Measurements from ENCODE around the gene AJM1.
"Not testable (repeated sequence)": the region's sequence is repeated elsewhere in the genome, so short reads cannot be mapped to it uniquely, and the experiment has no call there.

AJM1 gene

DNA sequence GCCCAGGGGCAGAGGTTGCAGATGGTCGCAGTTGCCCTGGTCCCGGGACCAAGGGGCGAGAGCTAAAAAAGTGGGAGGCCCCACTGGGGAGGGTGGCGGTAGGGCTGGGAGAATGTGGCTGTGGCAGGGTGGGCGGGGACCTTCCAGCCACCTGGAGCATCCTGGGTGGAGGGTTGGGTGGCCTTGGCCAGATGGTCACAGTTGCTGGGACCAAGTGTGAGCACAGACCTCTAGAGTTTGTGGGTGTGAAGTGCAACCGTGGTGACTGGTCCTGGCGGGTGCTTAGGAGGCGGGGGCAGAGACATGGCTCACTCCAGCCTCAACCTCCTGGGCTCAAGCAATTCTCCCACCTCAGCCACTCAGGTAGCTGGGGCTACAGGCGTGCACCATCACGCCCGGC lies 38.4 kb downstream of the AJM1 start:
- no peak for DNase-seq (ENCODE audit: low read depth in 2 of 2)

DNA sequence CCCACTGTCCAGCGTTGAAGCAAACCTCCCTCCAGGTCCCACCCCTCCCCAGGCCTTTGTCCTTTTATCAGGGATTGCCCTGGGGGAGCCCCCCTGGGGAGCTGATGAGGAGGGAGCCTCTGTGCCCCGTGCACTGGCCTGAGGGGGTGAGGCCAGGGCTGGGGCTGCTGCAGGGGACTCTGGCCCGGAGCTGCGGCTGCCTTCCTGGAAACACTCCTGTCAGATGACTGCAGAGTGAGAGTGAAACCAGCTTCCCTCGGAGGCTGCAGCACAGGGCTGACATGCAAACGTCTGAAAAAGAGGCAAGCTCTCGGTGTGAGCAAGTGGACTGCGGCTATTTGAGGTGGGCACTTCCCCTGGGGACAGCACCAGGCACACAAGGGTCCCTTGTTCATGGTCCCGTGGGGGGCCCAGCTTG lies 39.4 kb downstream of the AJM1 start:
- peak in 1 of 2 donors; percentile 60 for DNase-seq (ENCODE audit: low read depth in 2 of 2)

DNA sequence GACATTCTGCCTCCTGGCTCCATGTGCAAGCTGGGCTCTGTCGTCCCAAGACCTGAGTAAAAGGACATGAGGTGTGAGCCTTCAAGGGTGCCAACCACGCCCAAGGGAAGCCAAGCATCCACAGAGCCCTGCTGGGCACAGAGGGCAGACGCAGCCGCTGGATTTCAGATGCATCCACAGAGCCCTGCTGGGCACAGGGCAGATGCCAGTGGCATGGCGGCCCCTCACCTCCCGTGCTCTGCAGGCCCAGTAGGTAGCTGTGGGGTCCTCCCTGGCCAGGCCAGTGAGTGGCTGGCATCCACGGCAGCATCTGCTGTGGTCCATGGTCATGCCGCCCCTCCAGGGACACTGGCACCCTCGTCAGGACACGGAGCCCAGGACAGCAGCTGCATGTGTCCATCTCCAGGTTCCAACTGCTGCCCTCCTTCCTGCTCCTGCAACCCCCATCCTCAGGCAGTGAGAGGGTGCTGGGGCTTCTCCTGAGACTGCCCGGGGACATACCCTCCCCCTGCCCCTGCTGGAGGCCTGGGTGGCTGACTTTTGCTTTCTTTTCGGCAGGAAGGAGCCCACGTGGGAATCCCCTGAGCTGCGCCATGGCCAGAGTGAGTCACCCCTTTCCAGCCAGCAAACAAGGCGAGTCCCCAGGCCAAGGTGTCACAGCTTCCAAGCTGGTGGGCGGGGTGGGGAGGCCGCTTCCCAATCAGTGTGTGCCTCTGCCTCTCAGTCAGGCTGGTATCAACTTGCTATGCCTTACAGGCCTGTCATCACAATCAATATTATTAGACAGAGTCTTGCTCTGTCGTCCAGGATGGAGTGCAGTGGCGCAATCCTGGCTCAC lies 40.0 kb downstream of the AJM1 start:
- DNase-seq (ENCODE audit: low read depth in 2 of 2) = peak; percentile 87 to 90

DNA sequence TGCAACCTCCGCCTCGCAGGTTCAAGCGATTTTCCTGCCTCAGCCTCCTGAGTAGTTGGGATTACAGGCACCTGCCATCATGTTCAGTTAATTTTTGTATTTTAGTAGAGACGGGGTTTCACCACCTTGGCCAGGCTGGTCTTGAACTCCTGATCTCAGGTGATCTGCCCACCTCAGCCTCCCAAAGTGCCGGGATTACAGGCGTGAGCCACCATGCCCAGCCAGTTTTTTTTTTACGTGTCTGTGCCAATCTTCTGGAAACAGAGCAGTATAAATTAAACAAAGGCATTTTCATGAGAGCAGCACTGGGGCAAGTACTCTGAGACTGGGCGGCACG lies 40.6 kb downstream of the AJM1 start:
- not testable (repeated sequence) for DNase-seq (ENCODE audit: low read depth in 2 of 2)

DNA sequence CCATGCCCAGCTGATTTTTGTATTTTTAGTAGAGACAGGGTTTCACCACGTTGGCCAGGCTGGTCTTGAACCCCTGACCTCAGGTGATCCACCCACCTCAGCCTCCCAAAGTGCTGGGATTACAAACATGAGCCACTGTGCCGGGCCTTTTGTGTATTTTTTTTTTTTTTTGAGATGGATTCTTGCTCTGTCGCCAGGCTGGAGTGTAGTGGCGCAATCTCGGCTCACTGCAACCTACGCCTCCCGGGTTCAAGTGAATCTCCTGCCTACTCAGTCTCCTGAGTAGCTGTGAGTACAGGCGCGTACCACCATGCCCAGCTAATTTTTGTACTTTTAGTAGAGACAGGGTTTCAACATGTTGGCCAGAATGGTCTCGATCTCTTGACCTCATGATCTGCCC lies 41.4 kb downstream of the AJM1 start:
- DNase-seq (ENCODE audit: low read depth in 2 of 2) = not testable (repeated sequence)

DNA sequence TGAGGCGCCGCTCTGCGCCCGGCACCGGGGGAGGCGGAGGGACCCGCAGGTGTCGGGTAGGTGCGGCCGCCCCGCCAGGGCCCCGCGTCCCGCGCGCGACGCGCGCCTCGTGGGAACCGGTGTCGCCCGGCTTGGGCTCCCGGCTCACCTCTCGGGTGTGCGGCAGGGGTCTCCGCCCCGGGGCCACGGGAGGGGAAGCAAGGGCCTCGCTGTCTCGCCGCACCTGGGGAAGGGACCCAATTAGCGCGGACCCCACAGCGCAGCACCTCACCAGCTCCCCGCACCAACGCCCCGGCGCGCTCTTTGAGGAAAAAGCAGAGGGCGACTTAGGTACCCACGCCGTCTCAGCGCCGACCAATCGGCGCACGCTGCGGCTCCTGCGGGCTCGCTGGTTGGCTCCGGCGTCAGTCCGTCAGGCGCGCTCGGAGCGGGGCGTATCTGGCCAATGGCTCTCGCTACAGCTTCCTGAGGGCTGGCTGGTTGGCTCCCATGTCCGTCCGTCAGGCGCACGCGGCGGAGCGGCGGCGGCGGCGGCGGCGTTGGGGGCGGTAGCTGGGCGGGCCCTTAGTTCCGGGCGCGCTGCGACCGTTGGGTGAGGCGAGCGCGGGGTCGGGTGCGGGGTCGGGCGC lies 43.8 kb downstream of the AJM1 start, which contains the start of gene TRAF2:
Gene TRAF2, plus strand, starts transcription at position 567 of the 629 bp plus-strand sequence. CDS start 12,225 bp downstream, outside the sequence.
- peak; percentile 95 for DNase-seq (ENCODE audit: low read depth in 2 of 2)

DNA sequence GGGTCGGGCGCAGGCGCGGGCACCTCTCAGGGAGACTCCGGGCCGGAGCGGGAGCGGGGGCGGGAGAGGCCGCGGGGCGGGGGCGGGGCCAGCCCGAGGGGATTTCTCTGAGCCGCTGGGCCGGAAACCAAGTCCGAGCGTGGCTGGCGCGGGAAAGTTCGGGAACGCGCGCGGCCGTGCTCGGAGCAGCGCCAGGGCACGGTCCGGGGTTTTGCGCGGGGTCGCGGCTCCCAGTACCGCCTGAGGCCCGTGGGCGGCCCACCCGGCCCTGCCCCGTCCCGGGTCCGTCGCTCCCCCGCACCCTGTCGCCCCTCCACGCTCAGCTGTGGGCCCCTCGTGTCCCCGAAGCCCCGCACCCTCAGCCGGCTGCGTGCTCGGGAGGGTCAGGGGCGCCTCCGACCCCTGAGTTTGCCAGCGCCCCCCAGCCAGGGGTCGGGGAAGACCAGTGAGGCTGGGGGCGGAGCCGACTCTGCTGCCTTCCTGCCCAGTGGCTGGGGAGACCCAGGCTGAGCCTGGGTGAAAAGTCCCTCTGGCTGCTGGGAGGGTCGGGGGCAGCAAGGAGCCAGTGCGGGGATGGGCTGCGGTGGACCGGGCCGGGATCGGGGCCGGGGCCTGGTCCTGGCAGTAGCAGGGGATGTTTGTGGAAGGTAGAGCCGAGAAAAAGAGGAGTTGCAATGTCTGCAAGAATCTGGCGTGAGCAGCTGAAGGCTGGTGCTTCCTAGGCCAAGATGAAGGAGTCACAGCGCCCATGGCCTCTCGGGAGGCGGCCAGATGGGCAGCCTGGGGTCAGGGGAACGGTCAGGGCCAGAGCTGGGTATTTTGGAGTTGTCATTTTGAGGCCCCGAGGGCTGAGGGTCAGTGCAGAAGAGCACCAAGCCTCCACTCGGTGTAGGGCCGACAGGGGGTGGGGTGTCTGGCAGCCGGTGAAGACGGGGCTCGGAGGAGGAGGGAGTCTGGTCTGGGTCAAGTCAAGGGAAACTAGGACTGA lies 44.6 kb downstream of the AJM1 start:
- DNase-seq (ENCODE audit: low read depth in 2 of 2) = no peak

DNA sequence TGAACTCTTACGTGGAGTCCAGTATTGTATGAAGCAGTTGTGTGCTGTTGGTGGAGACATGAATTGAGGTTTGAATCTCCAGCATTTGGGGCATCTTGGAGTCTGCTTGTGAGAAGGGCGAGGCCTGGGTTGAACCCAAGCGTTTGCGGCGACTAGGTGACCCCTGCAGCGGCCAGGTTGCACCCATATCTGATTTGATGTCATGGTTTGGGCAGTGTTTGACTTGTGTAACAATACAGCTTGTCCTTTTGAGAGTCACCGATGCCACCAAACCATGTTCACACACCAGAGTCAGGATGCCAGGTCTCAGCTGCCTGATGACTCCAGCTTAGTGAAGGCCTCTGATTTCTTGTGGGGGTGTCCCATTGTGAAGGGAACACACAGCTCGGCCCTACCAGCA lies 46.2 kb downstream of the AJM1 start:
- no peak for DNase-seq (ENCODE audit: low read depth in 2 of 2)

DNA sequence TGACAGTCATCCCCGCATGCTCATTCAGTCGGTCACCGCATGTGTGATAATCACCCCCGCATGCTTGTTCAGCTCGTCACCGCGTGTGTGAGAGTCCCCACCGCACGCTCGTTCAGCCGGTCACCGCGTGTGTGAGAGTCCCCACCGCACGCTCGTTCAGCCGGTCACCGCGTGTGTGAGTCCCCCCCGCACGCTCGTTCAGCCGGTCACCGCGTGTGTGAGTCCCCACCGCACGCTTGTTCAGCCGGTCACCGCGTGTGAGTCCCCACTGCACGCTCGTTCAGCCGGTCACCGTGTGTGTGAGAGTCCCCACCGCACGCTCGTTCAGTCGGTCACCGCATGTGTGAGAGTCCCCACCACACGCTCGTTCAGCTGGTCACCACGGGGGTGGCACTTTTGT lies 47.6 kb downstream of the AJM1 start:
- no peak for DNase-seq (ENCODE audit: low read depth in 2 of 2)

DNA sequence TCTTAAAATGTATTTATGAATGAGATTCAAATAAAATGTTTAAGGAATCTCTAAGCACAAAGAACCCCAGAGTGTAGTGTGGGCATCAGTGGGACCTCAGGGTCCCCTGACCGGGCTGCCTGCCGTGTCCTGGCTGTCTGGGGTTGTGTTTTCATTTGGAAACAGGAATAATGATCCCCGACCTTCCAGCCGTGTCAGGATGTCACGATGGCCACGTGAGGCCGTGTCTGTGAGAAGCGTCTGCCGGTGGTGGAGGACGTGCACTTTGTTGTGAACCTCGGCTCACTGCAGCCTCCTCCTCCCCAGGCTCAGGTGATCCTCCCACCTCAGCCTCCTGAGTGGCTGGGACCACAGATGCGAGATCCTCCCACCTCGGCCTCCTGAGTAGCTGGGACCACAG lies 48.4 kb downstream of the AJM1 start:
- no peak for DNase-seq (ENCODE audit: low read depth in 2 of 2)
